K562 (cell line): ENCODE measurements around the gene ECD. TPM values are rescaled to one million over a fixed set of nuclear protein-coding genes. Genes with fewer than 3 reads are reported as not detected.
A peak's percentile ranks its signal among the peaks of the same experiment; 100 is the strongest.

ENCODE experiments used
- CREB3L1 ChIP-seq: fragments of 450-650 bp; IDR thresholded peaks from 2 replicates; pipeline ENCODE4 v1.6.1; 2014; ENCODE audit warnings: low read depth, mild to moderate bottlenecking, moderate library complexity, borderline replicate concordance
- IRF9 ChIP-seq: fragments of 450-650 bp; IDR thresholded peaks from 2 replicates; pipeline ENCODE4 v1.6.1; 2016; ENCODE audit warnings: missing biosample characterization, missing genetic modification characterization
- KAT7 ChIP-seq: sonication (generic); formaldehyde crosslinking; IDR thresholded peaks from 2 replicates; pipeline ENCODE4 v1.8.0; 2022; ENCODE audit warnings: missing genetic modification reagents, mild to moderate bottlenecking, borderline replicate concordance
- REST ChIP-seq, 2 experiments: fragments of 450-650 bp; formaldehyde crosslinking in 1 of 2; IDR thresholded peaks; 2 replicates each; pipeline versions ENCODE4 v1.4.0 to v1.6.1; 2014 to 2020; ENCODE audit warnings: mild to moderate bottlenecking in 2 of 2, borderline replicate concordance in 1 of 2, low read depth in 1 of 2
- SMARCA4 ChIP-seq: fragments of 450-650 bp; IDR thresholded peaks from 2 replicates; pipeline ENCODE4 v1.6.1; 2016
- SRF ChIP-seq, 2 experiments: fragments of 250-450, 450-650 bp in 1 of 2; sonication (Bioruptor Pico) in 1 of 2; sonication (generic) in 1 of 2; formaldehyde crosslinking; IDR thresholded peaks; 2 replicates each; pipeline versions ENCODE4 v1.5.0 to v1.5.1; 2020 to 2022; ENCODE audit warnings: mild to moderate bottlenecking in 1 of 2, missing genetic modification reagents in 1 of 2
- TSC22D4 ChIP-seq: fragments of 450-650 bp; IDR thresholded peaks from 2 replicates; pipeline ENCODE4 v1.6.1; 2016; ENCODE audit warnings: missing genetic modification characterization, missing biosample characterization, control low read depth
- ZNF184 ChIP-seq: sonication (generic); formaldehyde crosslinking; IDR thresholded peaks from 2 replicates; pipeline ENCODE4 v1.5.0; 2020; ENCODE audit warnings: missing genetic modification reagents
- ZNF436 ChIP-seq: fragments of 250-450, 450-650 bp; sonication (Bioruptor Pico); formaldehyde crosslinking; IDR thresholded peaks from 2 replicates; pipeline ENCODE4 v1.7.0; 2020; ENCODE audit warnings: mild to moderate bottlenecking
- polyA plus RNA-seq, 8 experiments: library from polyadenylated mRNA; depleted of rRNA in 4 of 8; stranded (reverse) in 5 of 8; unstranded in 3 of 8; fragments of >200 nt; fragmentation: Nextera tagmentation in 2 of 8; fragmentation: Illumina TruSeq in 1 of 8; extraction: Ambion mirVana in 2 of 8; extraction: Trizol in 1 of 8; gene quantifications; 2 replicates each; pipeline versions ENCODE4 v1.2.1 to v1.2.3, GENCODE V29; 2011 to 2014; ENCODE audit warnings: inconsistent platforms in 1 of 8, missing spikeins in 1 of 8
- total RNA-seq, 7 experiments: library from RNA; depleted of rRNA in 6 of 7; stranded (reverse); fragments of >200 nt in 6 of 7; fragmentation: Illumina TruSeq in 2 of 7; extraction: Trizol in 2 of 7; gene quantifications; 2 replicates each; pipeline versions ENCODE4 v1.2.1 to v1.2.3, GENCODE V29; 2011 to 2021; ENCODE audit warnings: low replicate concordance in 1 of 7
- TF ChIP-seq, protein P1 (sequence below): fragments of 450-650 bp; IDR thresholded peaks from 2 replicates; pipeline ENCODE4 v1.6.1; 2017; ENCODE audit warnings: antibody characterized with exemption, mild to moderate bottlenecking

The ECD gene
- total and polyA plus RNA-seq, 9 of the 15 experiments (the other 6 are each of a cell fraction or from before 2014, with no cell fraction given): 33.5 to 79.9 (median 53.2) TPM

GRCh38 chr10:73096449-73097304 is 71.1 kb downstream of the ECD start, which contains the start of gene P4HA1 (continued):
- TF ChIP-seq REST (IDR thresholded peaks at IDR 0.05; ENCODE audit: borderline replicate concordance): peak; percentile 87
- peak; percentile 80 for TF ChIP-seq REST (CRISPR knock-in tag; IDR thresholded peaks at IDR 0.05; ENCODE audit: low read depth)
- no peak for TF ChIP-seq ZNF184 (CRISPR knock-in tag)
- TF ChIP-seq, protein P1, sequence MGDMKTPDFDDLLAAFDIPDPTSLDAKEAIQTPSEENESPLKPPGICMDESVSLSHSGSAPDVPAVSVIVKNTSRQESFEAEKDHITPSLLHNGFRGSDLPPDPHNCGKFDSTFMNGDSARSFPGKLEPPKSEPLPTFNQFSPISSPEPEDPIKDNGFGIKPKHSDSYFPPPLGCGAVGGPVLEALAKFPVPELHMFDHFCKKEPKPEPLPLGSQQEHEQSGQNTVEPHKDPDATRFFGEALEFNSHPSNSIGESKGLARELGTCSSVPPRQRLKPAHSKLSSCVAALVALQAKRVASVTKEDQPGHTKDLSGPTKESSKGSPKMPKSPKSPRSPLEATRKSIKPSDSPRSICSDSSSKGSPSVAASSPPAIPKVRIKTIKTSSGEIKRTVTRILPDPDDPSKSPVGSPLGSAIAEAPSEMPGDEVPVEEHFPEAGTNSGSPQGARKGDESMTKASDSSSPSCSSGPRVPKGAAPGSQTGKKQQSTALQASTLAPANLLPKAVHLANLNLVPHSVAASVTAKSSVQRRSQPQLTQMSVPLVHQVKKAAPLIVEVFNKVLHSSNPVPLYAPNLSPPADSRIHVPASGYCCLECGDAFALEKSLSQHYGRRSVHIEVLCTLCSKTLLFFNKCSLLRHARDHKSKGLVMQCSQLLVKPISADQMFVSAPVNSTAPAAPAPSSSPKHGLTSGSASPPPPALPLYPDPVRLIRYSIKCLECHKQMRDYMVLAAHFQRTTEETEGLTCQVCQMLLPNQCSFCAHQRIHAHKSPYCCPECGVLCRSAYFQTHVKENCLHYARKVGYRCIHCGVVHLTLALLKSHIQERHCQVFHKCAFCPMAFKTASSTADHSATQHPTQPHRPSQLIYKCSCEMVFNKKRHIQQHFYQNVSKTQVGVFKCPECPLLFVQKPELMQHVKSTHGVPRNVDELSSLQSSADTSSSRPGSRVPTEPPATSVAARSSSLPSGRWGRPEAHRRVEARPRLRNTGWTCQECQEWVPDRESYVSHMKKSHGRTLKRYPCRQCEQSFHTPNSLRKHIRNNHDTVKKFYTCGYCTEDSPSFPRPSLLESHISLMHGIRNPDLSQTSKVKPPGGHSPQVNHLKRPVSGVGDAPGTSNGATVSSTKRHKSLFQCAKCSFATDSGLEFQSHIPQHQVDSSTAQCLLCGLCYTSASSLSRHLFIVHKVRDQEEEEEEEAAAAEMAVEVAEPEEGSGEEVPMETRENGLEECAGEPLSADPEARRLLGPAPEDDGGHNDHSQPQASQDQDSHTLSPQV: peak; percentile 70; the same call in 1 of the 2 replicates
- no peak for TF ChIP-seq IRF9 (tag)
- peak in 1 of 2 experiments; percentile 97; a peak in 2 of 4 replicates for TF ChIP-seq SRF (CRISPR knock-in tag; IDR thresholded peaks at IDR 0.05)
- peak; percentile 91; the same call in 1 of the 2 replicates for TF ChIP-seq KAT7
- TF ChIP-seq TSC22D4 (tag): no peak
- peak; percentile 17 for TF ChIP-seq SMARCA4
- TF ChIP-seq CREB3L1: peak; percentile 38; the same call in 1 of the 2 replicates
- TF ChIP-seq ZNF436 (CRISPR knock-in tag): 0 out of 2 replicates have a peak, but pooled peaks have one; percentile 2
